Panc1 (cell line): ENCODE results near the gene TIMM13. TPM values are rescaled to one million over a fixed set of nuclear protein-coding genes. Genes with fewer than 3 reads are reported as not detected.
"Not testable (repeated sequence)": the region's sequence is repeated elsewhere in the genome, so short reads cannot be mapped to it uniquely, and the experiment has no call there.

Experiments
- ATAC-seq: fragments of 200-7000 bp; cut with Tn5 transposase; 2 replicates; pipeline ENCODE4 v1.9.1; 2020; ENCODE audit warnings: mild to moderate bottlenecking, moderate library complexity
- BruUV-seq: library from RNA; stranded (reverse); fragments of 400-500 nt; replicated peaks from 2 replicates; lab custom pipeline; 2021; lab: Mats Ljungman, UMichigan
- CTCF ChIA-PET: fragments of 300-600 bp; sonication (Branson Sonifier 250); formaldehyde crosslinking; loops from one replicate; lab custom pipeline; 2022; ENCODE audit warnings: antibody characterized with exemption; lab: Charles Lee
- POLR2A ChIA-PET: fragments of 300-600 bp; sonication (Branson Sonifier 250); formaldehyde crosslinking; loops from one replicate; lab custom pipeline; 2022; ENCODE audit warnings: antibody characterized with exemption; lab: Charles Lee
- DNase-seq: peaks from one replicate; pipeline ENCODE4 v3.0.0-alpha.2; 2010; ENCODE audit warnings: low read depth, low spot score
- H3K27ac ChIP-seq: 2 replicates; pipeline ENCODE4 v1.5.1; 2011; ENCODE audit warnings: mild to moderate bottlenecking, low read length, inconsistent platforms
- H3K27me3 ChIP-seq: fragments of 200-500 bp; sonication (Bioruptor generic); 2 replicates; pipeline ENCODE4 v1.6.0; 2014; ENCODE audit warnings: low read length, inconsistent platforms; ENCODE audit not compliant: control insufficient read depth, insufficient read depth
- H3K36me3 ChIP-seq: fragments of 200-500 bp; sonication (Bioruptor generic); 2 replicates; pipeline ENCODE4 v1.5.1; 2014; ENCODE audit warnings: inconsistent platforms, mild to moderate bottlenecking, low read length, moderate library complexity; ENCODE audit not compliant: control insufficient read depth, insufficient read depth
- H3K4me1 ChIP-seq: 2 replicates; pipeline ENCODE4 v1.5.1; 2011; ENCODE audit warnings: inconsistent platforms, mild to moderate bottlenecking, low read length, moderate library complexity; ENCODE audit not compliant: control insufficient read depth, insufficient read depth
- H3K4me3 ChIP-seq, 2 experiments: 2 replicates each; pipeline ENCODE4 v1.5.1; 2011 to 2012; ENCODE audit warnings: low read depth in 2 of 2, low read length in 2 of 2, mild to moderate bottlenecking in 2 of 2, inconsistent platforms in 1 of 2, moderate library complexity in 1 of 2
- H3K9me3 ChIP-seq: fragments of 200-500 bp; sonication (Bioruptor generic); 2 replicates; pipeline ENCODE4 v1.5.1; 2014; ENCODE audit warnings: low read depth, mild to moderate bottlenecking, inconsistent platforms, low read length, moderate library complexity; ENCODE audit not compliant: control insufficient read depth, insufficient read depth
- CTCF ChIP-seq: fragments of 450-650 bp; IDR thresholded peaks from 2 replicates; pipeline ENCODE4 v1.5.1; 2017; ENCODE audit warnings: mild to moderate bottlenecking
- POLR2AphosphoS5 ChIP-seq: IDR thresholded peaks from 2 replicates; pipeline ENCODE4 v1.6.1; 2012; ENCODE audit warnings: mild to moderate bottlenecking, low read depth, low read length, moderate library complexity
- SIN3A ChIP-seq: IDR thresholded peaks from 2 replicates; pipeline ENCODE4 v1.6.1; 2012; ENCODE audit warnings: low read depth, mild to moderate bottlenecking, low read length, moderate library complexity, borderline replicate concordance; ENCODE audit not compliant: insufficient read depth
- TCF7L2 ChIP-seq: IDR thresholded peaks from 2 replicates; pipeline ENCODE4 v1.6.1; 2011; ENCODE audit warnings: mild to moderate bottlenecking, low read depth, low read length, inconsistent platforms
- in situ Hi-C: cut with HindIII; loops from 2 replicates; pipeline ENCODE4 v1.10.0; 2016; ENCODE audit warnings: low sequenced_read_pairs, low pct_unique_long_range_greater_than_20kb
- intact Hi-C: fragments of 100-400 bp; cut with micrococcal nuclease; formaldehyde crosslinking; loops from one replicate; pipeline ENCODE4 v1.10.0; 2022; ENCODE audit not compliant: unreplicated experiment
- total RNA-seq: library from RNA; stranded (reverse); gene quantifications from one replicate; pipeline ENCODE4 v1.2.1, GENCODE V29; 2021; ENCODE audit not compliant: unreplicated experiment
- TF ChIP-seq, protein P1 (sequence below), 2 experiments: IDR thresholded peaks; 2 replicates each; pipeline ENCODE4 v1.6.1; 2011 to 2012; ENCODE audit warnings: low read depth in 2 of 2, control low read depth in 1 of 2, low read length in 1 of 2, mild to moderate bottlenecking in 1 of 2, moderate library complexity in 1 of 2; ENCODE audit not compliant: insufficient read depth in 1 of 2

TIMM13 gene
- total RNA-seq, 1 experiment from 2014 or later, result 128 TPM

- H3K4me3 ChIP-seq, result no peak overlapping the region
- intact Hi-C loops (no loop called here), in situ Hi-C loops (no loop called here)
- DNase-seq, result no peak
- no peaks in the 10 kb centered on the region for H3K36me3 ChIP-seq
- no peak for ATAC-seq
- no peaks in the 10 kb centered on the region for H3K27me3 ChIP-seq
- TF ChIP-seq, protein P1, sequence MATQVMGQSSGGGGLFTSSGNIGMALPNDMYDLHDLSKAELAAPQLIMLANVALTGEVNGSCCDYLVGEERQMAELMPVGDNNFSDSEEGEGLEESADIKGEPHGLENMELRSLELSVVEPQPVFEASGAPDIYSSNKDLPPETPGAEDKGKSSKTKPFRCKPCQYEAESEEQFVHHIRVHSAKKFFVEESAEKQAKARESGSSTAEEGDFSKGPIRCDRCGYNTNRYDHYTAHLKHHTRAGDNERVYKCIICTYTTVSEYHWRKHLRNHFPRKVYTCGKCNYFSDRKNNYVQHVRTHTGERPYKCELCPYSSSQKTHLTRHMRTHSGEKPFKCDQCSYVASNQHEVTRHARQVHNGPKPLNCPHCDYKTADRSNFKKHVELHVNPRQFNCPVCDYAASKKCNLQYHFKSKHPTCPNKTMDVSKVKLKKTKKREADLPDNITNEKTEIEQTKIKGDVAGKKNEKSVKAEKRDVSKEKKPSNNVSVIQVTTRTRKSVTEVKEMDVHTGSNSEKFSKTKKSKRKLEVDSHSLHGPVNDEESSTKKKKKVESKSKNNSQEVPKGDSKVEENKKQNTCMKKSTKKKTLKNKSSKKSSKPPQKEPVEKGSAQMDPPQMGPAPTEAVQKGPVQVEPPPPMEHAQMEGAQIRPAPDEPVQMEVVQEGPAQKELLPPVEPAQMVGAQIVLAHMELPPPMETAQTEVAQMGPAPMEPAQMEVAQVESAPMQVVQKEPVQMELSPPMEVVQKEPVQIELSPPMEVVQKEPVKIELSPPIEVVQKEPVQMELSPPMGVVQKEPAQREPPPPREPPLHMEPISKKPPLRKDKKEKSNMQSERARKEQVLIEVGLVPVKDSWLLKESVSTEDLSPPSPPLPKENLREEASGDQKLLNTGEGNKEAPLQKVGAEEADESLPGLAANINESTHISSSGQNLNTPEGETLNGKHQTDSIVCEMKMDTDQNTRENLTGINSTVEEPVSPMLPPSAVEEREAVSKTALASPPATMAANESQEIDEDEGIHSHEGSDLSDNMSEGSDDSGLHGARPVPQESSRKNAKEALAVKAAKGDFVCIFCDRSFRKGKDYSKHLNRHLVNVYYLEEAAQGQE (IDR thresholded peaks at IDR 0.05; ENCODE audit: insufficient read depth in 1 of 2, low read depth in 2 of 2, low read length in 1 of 2), result no peak
- TF ChIP-seq CTCF, result no peak
- no peak for TF ChIP-seq SIN3A
- TF ChIP-seq TCF7L2, result no peak
- no peak for TF ChIP-seq POLR2AphosphoS5
- BruUV-seq, result no TSS peak
- no peak overlapping the region for H3K27ac ChIP-seq
- ChIA-PET CTCF (no interaction called here), POLR2A (no interaction called here)
- no peaks in the 10 kb centered on the region for H3K4me1 ChIP-seq
- H3K9me3 ChIP-seq, result no peaks in the 10 kb centered on the region
These were observed 7.6 kb downstream of the TIMM13 start for GRCh38 chr19:2419754-2420153.

DNA sequence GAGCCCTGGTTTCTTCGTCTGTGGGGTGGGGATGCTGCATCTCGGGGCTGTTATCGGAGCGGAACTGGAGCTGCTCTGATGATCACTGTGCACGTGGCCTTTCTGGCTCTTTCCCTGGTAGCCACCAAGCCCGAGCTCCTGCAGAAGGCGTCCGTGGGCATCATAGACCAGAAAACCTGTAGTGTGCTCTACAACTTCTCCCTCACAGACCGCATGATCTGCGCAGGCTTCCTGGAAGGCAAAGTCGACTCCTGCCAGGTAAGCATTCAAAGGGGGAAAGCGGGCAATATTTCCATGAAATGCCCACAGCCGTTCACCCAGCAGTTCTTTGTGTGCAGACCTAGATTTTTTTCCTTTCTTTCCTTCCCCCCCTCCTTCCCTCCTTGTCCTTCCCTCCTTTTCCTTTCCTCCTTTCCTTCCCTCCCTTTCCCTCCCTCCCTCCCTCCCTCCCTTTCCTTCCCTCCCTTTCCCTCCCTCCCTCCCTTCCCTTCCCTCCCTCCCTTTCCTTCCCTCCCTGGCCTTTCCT is 9.4 kb downstream of the TIMM13 start:
- Histone ChIP-seq H3K4me3 (no peak overlapping the region), H3K27me3 (no peaks in the 10 kb centered on the region), H3K36me3 (no peaks in the 10 kb centered on the region), H3K4me1 (no peaks in the 10 kb centered on the region), H3K27ac (no peak overlapping the region), H3K9me3 (no peaks in the 10 kb centered on the region)
- TF ChIP-seq, protein P1 (IDR thresholded peaks at IDR 0.05; ENCODE audit: insufficient read depth in 1 of 2, low read depth in 2 of 2, low read length in 1 of 2), result no peak
- TF ChIP-seq SIN3A, result no peak
- TF ChIP-seq CTCF, result no peak
- no peak for TF ChIP-seq TCF7L2
- POLR2A ChIA-PET, result no interaction called here
- no TSS peak for BruUV-seq
- DNase-seq (no peak), ATAC-seq (no peak)
- CTCF ChIA-PET, result no interaction called here
- in situ Hi-C loops (no loop called here), intact Hi-C loops (no loop called here)

DNA sequence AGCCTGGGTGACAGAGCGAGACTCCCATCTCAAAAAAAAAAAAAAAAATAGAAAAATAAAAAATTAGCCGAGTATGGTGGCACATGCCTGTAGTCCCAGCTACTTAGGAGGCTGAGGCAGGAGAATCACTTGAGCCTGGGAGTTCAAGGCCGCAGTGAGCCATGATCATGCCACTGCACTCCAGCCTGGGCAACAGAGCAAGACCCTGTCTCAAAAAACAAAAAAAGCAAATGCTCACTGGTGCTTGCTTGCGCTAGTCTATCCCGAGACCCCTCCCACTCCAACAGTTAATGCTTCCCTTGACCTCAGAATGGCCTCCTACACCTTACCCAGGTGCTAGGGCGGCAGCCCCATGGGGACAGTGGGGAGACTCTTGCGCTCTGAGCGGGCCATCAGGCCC is 9.9 kb downstream of the TIMM13 start:
- H3K27me3 ChIP-seq, BruUV-seq, H3K9me3 ChIP-seq, H3K36me3 ChIP-seq, DNase-seq, H3K4me3 ChIP-seq, intact Hi-C loops, CTCF ChIA-PET, H3K27ac ChIP-seq, ATAC-seq, in situ Hi-C loops, H3K4me1 ChIP-seq: not testable (repeated sequence)
- POLR2A ChIA-PET, result interaction anchor here (0.6 to 0.7 kb wide), 2 partner anchors 17 to 30 kb away, joined by 4 to 6 read pairs; no protein-coding TSS in a partner anchor
